ENCODE measurements around the gene CNTN3. TPM values are rescaled to one million over a fixed set of nuclear protein-coding genes. Genes with fewer than 3 reads are reported as not detected.

The CNTN3 gene
- total RNA-seq, 4 donors from 2014 or later = 1.5 to 3.6 (median 2.3) TPM

GRCh38 chr3:74584782-74585181, 29.7 kb downstream of the CNTN3 start:
- Histone ChIP-seq H3K36me3 (no peaks in the 10 kb centered on the region), H3K4me3 (no peak overlapping the region), H3K27me3 (no peaks in the 10 kb centered on the region), H3K27ac (no peak overlapping the region), H3K9me3 (no peaks in the 10 kb centered on the region), H3K4me1 (no peaks in the 10 kb centered on the region)
- WGBS, 2 donors = 80 to 89% methylated on average over 2 of the region's 2 CpGs
- DNase-seq (ENCODE audit: low spot score in 2 of 2) = no peak
- TF ChIP-seq EP300 (IDR thresholded peaks at IDR 0.05) = no peak
- TF ChIP-seq POLR2A (IDR thresholded peaks at IDR 0.05) = no peak
- TF ChIP-seq CTCF (IDR thresholded peaks at IDR 0.05) = no peak

DNA sequence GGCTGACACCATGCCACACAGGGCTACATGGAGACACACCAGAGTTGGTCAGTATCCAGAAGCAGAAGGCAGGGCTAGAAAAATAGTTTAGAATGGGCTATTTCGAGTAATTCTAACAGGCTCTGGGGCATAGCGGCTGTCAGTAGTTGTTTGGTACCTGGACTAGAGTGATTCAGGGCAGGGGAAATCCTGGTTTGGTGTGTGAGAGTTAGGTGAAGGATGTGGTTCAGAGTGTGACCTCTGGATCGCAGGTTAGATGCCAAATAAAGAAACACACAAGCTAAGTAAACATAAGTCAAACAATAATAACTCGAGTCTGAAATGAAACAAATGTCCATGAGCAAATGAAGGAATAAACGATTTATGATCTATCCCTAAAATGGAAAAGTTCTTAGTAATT, 31.5 kb downstream of the CNTN3 start:
- no peak for DNase-seq (ENCODE audit: low spot score in 2 of 2)
- no peaks in the 10 kb centered on the region for H3K36me3 ChIP-seq
- H3K4me1 ChIP-seq = no peaks in the 10 kb centered on the region
- WGBS, 2 donors = 79 to 83% methylated on average over 5 of the region's 5 CpGs
- H3K27ac ChIP-seq = no peak overlapping the region
- H3K9me3 ChIP-seq = no peaks in the 10 kb centered on the region
- no peak for TF ChIP-seq POLR2A (IDR thresholded peaks at IDR 0.05)
- TF ChIP-seq CTCF (IDR thresholded peaks at IDR 0.05) = no peak
- no peak for TF ChIP-seq EP300 (IDR thresholded peaks at IDR 0.05)
- H3K27me3 ChIP-seq = no peaks in the 10 kb centered on the region
- H3K4me3 ChIP-seq = no peak overlapping the region

- TF ChIP-seq CTCF (IDR thresholded peaks at IDR 0.05) (no peak), POLR2A (IDR thresholded peaks at IDR 0.05) (no peak), EP300 (IDR thresholded peaks at IDR 0.05) (no peak)
- H3K9me3 ChIP-seq = no peaks in the 10 kb centered on the region
- 80 to 88% methylated on average over 3 of the region's 3 CpGs for WGBS, 2 donors
- H3K36me3 ChIP-seq = no peaks in the 10 kb centered on the region
- H3K4me1 ChIP-seq = no peaks in the 10 kb centered on the region
- H3K27me3 ChIP-seq = no peaks in the 10 kb centered on the region
- no peak for DNase-seq (ENCODE audit: low spot score in 2 of 2)
- H3K4me3 ChIP-seq = no peak overlapping the region
- H3K27ac ChIP-seq = no peak overlapping the region
These were observed 38.6 kb downstream of the CNTN3 start for GRCh38 chr3:74575857-74576256.

GRCh38 chr3:74571118-74571517, 43.3 kb downstream of the CNTN3 start:
- Histone ChIP-seq H3K9me3 (no peaks in the 10 kb centered on the region), H3K36me3 (no peaks in the 10 kb centered on the region), H3K27me3 (no peaks in the 10 kb centered on the region), H3K4me3 (no peak overlapping the region), H3K27ac (no peak overlapping the region), H3K4me1 (no peaks in the 10 kb centered on the region)
- no peak for TF ChIP-seq EP300 (IDR thresholded peaks at IDR 0.05)
- no peak for TF ChIP-seq CTCF (IDR thresholded peaks at IDR 0.05)
- no peak for TF ChIP-seq POLR2A (IDR thresholded peaks at IDR 0.05)
- 90 to 100% methylated on average over 4 of the region's 4 CpGs for WGBS, 2 donors
- no peak for DNase-seq (ENCODE audit: low spot score in 2 of 2)
